GM23248 (cell line): Measurements from ENCODE around the gene HOXB8.

Source experiments
- EZH2 ChIP-seq: fragments of 200-600 bp; sonication (generic); IDR thresholded peaks from 2 replicates; pipeline ENCODE4 v1.6.1; 2018; ENCODE audit warnings: antibody characterized with exemption, mild to moderate bottlenecking; ENCODE audit not compliant: insufficient read depth, poor library complexity, severe bottlenecking
- EZH2phosphoT487 ChIP-seq: fragments of 200-600 bp; sonication (generic); IDR thresholded peaks from 2 replicates; pipeline ENCODE4 v1.6.1; 2018; ENCODE audit warnings: antibody characterized with exemption, moderate library complexity, mild to moderate bottlenecking, low read depth; ENCODE audit not compliant: insufficient read depth

DNA sequence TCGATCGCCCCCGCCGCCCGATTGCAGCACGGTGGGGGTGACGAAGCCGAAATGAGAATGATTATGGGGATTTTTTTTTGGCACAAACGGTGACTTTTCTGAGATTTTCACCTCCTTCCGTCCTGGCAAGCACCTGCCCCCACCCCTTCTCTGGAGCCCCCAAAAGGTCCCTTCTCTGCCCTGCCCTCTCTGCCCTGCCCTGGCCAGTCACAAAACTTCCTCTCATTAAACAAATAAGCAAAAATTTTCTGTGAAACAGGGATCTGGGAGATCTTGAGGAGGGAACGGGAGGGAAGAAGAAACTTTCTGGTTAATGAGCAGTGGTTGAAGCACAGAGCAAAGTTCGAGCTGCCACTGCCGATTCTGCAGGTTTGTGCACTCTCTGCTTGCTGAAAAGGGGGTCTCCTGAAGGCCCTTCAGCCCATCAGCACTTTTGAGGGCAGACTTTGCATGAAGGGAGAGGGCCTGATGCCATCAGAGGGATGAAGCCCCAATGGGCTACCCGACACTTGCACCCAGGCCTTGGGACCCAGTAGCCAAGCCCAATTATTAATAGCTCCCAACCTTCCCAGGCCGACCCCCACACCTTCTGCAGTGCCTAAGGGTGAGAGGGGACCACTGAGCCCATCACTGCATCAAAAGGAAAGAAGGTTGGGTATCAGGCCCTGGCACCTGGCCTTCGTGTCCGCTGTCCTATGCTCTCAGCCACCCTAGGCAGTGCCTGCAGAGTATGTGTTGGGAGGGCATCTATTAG, 1.0 kb upstream of the HOXB8 start:
- TF ChIP-seq EZH2 (no peak), EZH2phosphoT487 (0 out of 2 replicates have a peak, but pooled peaks have one; percentile 17)
